HG03103 (cell line): ENCODE results near the gene SULF2.

ENCODE experiments used
- ATAC-seq: cut with Tn5 transposase; IDR thresholded peaks from one replicate; pipeline ENCODE4 v1.9.1; 2021; ENCODE audit warnings: low read depth; ENCODE audit not compliant: unreplicated experiment

Gene SULF2

DNA sequence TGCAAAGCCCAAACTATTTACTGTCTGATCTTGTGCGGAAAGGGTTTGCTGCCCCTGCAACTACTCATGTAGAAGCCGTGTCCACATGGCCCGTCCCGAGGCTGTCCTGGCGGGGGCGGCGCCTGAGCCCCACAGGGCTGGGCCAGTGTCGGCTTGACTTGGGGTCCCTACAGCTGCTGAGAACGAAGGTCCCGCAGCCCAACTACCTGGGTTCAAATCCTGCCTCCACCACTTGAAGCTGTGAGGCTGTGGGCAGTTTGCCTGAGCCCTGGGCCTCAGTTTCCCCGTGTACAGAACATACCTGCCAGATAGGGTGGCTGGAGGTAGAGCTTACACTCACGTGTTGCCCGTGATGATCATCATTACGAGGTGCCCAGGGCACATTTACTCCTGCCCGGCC, 111.1 kb downstream of the SULF2 start:
- ATAC-seq = no peak

DNA sequence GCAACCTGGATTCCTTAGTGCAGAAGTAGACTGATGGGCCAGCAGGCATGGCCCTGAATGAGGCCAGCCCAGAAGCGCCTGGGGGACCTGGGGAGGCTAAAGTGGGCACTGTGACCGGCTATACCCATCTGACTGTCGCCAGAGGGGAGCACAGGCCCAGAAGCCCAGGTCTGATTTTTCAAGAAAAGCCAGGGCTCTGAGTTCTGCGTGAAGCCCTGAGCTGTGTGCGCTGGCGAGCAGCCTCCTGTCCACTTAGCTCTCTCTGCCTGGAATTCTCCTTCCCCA, 111.7 kb downstream of the SULF2 start:
- ATAC-seq = no peak

DNA sequence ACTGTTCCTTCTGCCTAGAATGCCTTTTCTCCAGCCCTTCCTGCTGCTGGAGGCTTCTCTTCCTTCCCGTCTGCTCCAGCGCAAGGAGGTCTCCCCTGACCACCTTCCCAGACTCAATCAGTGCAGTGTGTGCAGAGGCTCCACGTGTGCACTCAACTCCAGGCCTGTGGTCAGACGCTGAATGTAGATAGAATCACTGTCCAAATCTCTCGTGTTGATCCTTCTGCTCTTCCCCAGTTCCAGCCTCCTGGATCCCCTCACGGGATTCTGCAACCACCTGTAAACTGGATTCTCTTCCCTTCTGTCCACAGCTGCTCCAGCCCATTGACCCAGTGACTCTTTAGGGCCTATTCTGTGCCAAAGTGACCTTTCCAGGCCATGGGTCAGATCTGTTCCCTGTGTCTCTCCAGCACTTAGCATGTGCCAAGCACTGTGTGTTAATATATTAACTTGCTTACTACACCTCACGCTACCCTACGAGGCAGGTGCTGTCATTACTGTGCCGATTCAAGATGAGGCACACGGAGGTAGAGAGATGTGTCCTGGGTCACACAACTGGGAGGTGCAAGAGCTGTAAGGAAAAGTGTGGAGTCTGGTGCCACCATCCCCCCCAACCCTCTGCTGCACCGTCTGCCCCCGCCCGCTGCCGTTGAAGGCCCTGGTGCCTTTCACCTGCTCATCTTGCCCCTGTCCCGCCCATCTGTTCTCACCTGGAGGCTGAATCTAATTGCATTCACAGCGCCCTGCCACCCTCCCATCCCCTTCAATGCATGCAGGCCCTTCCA, 112.2 kb downstream of the SULF2 start:
- ATAC-seq = no peak

DNA sequence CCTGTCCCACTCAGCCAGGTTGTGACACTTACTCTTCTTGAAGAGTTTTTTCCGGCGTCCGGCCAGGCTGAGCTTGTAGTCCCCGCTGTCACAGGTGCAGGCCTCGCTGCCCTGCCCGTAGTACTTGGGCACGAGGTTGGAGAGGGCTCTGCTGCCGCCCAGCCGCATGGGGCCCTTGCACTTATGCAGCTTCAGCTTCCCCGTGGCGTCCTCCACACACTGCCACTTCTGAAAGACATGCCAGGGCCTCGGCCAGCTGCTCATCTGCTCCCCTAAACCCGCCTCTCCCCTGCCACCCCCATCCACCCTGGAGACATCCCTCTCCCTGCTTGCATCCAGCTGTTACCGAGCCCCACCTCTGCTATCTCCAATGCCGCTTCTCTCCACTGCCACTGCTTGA, 113.1 kb downstream of the SULF2 start:
- no peak for ATAC-seq

DNA sequence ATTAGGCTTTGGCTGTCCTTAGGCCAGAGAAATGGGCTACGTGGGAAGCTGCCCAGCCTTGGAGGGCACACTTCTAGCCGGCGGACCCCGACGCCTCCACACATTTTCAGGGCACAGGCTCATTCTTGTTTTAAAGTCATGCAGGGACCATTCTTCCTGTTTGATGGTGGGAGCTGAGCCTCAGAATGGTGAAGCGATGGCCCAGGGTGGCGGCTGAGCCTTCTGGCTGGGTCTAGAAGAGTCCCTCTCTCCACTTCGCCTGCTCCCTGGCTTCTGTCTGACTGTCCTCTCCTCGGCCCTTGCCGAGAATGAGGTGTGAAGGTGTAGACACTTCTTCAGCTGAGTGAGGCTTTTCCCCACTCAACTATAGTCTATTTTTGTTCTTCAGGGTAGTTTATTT, 114.4 kb downstream of the SULF2 start:
- no peak for ATAC-seq

DNA sequence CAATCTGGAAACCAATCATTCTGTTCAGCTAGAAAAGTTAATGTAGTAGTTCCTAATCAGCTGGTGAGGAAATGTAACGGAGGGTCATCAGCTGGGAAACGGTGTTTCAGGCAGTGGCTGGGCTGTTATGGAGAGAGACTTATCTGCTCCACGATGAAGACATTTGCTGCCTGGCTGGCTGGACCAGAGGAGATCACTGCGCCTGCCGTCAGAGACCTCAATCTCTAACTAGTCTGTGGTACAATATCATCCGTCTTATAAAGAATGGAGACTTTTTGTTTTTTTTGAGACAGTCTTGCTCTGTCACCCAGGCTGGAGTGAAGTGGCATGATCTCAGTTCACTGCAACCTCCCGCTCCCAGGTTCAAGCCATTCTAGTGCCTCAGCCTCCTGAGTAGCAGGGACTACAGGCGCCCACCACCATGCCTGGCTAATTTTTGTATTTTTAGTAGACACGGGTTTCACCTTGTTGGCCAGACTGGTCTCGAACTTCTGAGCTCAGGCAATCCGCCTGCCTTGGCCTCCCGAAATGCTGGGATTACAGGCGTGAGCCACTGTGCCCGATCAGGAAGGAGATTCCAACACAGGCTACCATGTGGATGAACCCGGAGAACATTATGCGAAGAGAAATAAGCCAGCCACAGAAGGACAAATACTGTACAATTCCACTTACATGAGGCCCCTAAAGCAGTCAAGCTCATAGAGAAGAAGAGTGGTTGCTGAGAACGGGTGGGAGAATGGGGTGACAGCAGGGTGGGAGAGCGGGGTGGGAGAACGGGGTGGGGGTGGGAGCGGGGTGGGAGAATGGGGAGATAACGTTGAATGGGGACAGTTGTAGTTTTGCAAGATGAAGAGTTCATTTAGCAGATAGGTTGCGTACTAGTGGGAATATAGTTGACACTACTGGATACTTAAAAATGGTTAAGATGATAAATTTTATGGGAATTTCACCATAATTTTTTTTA, 115.1 kb downstream of the SULF2 start:
- ATAC-seq = no peak

DNA sequence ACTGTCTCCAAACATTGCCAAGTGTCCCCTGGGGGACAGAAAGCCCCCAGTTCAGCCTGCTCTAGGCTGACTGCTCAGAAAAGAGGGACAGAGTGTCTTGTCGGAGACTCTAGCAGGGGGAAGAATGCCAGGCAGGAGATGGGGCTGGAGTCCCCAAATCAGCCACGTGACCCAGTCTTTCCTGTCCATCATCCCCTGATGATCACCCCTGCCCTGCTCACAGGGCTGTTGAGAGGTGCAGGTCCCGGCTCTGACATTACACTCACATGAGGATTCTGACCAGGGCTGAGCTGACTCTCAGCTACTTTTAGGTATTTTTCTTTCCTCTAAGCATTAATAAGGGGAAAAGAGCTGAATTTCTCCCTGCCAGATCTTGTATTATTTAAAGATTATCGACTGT, 115.8 kb downstream of the SULF2 start:
- no peak for ATAC-seq

DNA sequence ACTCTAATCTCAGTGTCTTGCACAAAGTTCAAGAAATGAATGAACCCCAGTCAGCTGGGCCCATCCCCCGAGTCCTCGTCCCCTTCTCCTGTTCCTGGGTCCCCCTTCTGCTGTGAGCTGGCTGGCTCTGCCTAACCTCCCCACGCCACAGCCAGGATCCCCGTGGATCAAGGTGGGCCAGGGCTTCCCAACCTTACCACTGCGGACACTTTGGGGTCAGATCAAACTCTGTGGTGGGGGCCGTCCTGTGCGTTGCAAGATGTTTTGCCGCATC, 116.2 kb downstream of the SULF2 start:
- ATAC-seq = no peak

DNA sequence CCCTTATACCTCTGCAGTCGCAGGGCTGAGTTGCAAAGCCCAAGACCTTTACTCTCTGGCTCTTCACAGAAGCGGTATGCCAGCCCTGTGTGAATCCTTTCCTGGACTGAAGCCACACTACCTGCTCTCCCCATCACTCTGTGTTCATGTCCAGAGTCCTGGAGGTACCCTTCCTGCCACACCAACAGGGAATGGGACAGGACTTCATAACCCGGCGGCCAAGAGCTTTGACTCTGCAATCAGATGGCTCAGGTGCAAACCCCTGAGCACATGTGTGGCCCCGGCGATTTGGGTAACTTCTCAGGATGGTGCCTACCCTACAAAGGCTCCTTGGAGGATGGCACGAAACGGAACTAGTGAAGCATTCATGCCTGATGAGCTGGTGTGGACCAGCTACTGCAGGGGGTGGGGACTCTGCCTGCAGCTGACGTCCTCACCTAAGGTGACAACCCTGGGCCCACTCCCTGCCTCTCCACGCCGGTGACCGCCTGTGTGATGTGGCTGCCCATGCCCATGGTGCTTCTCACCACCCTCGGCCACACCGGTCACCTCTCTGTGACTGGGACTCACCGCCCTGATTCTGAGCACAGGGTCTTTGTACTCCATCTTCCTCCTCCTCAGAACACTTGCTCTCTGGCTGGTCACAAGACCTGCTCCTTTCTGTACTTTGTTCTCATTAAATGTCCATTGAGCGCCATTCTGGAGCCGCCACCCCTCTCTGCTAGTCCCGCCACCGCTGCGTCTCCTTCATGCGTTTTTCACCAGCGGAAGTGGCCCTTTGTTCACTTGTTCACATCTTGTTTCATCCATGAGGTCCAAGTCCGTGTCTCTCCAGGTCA, 116.7 kb downstream of the SULF2 start:
- no peak for ATAC-seq

DNA sequence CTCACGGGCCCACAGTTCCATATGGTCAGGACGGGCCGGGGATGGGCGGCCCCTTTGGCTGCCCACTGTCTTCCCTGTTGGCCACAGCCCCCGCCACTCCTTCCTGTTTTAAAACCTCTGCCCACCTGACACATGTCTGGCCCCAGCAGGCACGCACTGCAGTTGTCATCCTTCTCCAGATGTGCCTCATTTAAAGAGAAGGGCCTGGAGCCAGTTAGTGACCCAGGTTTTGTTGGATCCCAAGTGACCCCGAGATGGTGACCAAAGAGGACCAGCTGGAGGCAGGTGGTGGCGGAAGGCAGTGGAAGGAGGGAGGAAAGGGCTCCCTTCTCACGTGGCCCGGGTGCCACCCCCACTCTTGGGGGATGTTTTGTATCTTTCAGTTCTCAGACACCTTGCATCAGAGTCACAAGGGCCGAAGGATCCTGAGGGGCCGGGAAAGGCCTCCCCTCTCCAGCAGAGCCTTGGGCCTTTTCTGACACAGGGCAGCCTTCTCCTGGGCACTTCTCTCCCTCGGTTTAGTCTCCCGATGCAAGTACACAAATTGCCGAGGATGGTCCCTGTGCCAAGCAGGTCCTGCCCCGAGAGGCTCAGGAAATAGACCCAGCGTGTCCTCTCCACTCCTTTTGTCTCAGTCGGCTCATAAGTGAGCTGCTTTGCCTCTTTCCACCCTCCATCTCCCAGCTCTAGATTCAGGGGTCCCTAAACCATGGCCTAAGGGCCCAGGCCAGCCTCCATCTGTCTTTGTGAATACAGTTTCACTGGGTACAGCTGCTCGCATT, 117.6 kb downstream of the SULF2 start:
- ATAC-seq = no peak

DNA sequence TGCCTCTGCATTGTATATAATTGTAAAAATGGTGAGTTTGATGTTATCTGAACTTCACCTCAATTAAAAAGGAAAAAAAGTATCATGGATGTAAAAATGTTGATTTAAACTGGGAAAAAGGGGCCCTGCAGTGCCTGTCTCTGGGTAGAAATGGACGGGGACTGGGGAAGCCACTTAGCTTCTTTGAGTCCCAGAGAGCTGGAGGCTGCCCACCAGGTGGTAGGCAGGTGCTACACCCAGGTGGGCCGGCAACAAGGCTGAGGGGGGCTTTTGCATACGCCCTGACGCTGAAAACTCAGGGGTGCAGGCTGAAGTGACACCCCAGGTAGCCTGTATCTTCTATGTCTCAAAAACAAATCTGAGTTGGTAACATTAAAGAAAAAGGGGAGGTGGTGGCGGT, 118.2 kb downstream of the SULF2 start:
- ATAC-seq = no peak

DNA sequence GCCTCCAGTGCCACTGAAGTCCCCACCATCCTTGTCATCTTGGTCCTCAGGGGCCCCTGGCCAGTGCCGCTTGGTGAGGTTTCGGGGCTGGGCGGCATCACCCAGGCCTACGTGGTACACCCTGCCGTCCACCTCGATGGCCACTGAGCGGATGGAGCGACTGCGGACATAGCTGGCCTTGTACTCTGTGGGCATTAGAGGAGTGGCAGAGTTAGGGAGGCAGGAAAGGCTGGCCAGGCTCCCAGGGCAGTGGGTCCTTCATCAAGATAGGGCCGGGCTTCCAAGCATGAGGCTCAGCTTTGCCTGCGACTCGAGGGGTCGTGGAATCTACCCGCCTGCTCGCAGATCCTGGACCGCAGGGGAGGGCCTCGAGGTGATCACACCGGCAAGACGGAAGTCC, 119.0 kb downstream of the SULF2 start:
- no peak for ATAC-seq

DNA sequence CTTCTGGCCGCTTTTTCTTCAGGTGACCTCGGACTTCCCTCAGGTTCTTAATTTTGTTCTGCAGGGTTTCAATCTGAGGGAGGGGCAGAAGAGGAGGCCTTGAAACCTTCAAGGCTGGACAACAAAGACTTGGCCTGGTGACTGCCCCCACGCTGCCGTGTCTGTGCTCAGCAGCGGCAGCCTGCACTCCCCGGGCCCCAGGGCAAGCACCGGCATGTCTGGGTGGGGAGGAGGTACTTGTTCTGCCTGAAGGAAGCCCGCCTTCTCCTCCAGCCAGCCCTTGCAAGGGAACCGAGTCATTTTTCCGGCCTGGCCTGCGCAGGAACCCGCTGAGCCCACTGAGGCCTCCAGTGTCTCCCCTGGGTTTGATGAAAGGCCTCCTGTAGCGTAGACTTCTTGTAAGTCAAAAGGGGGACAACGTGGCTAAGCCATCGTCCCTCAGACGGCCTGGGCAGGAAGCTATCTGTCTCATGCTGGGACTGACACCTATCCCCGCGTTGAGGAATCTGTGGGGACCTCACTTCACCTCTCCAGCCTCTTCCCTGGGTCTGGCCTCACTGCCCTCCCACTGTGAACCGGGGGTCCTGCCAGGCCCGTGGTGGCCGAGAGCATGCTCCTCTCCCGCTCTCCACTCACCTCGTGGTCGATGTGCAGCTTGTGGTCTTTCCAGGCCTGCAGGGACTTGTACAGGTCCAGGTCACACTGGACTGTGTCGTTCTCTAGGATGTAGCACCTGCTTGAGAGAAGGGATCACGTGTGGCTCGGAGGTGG, 119.9 kb downstream of the SULF2 start:
- no peak for ATAC-seq

DNA sequence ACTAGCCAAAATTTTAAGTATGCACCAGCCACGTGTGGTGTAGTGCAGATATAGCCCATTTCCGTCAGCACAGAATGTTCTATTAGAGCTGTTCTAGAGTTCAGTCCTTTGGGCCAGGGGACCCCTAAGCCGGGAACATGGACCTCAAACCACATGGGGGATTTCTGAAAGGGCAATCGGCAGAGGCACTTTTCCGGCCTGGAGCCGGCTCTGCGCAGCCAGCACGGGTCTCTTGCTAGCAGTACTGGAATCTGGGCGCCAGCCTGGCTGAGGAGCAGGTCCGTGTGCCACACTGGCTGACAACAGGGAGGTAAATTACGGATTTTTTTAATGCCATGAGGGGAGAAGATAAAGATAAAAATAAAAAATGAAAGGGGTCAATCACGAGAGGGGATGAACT, 120.5 kb downstream of the SULF2 start:
- no peak for ATAC-seq

DNA sequence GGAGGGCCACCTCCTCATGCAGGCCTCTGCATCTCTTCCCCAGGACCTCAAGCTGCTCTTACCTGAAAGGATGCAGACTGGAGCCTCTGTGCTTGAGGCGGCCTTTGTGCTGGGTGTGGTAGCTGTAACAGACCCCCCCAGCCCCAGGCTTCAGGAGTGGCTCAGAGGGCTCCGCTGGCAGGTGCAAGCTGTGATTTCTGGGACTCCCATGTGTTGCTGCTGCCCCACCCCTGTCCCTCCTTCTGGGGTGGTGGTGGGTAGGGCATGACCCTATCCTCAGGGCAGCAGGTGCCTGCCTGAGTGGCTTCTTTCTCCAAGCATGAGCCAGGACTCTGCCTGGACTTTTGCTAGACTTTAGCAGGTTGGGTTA, 121.2 kb downstream of the SULF2 start:
- no peak for ATAC-seq

DNA sequence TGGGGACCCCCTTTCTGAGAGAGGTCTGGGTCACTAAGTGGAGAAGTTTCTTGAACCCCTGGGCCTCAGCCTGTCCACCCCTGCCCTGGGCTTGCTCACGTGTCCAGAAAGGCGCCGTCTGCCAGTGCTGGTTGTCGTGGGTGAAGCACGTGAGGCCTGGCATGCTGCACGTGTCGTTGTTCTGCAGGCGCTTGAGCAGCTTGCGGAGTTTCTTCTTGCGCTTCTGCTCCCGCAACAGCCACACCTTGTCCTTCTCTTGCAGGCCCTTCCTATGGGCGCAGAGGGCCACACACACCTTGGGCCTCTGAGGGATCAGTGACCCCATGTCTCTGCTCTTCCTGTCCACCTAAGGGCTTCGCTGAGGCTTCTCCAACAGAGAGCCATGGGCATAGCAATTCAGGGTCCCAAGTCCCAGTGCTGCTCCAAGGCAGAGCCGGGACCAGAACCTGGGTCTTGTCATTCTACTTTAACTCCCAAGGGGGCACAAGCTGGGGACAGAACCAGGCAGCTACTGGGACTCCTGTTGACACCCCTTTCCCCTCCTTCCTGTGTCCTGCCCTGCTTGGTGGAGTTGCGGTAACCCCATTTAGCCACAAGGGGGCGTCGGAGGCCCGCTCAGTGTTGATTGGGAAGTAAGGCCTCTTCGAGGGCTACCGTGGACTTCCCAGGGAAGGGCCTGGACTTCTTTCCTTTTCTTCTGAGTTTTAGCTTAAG, 121.8 kb downstream of the SULF2 start:
- ATAC-seq = no peak

DNA sequence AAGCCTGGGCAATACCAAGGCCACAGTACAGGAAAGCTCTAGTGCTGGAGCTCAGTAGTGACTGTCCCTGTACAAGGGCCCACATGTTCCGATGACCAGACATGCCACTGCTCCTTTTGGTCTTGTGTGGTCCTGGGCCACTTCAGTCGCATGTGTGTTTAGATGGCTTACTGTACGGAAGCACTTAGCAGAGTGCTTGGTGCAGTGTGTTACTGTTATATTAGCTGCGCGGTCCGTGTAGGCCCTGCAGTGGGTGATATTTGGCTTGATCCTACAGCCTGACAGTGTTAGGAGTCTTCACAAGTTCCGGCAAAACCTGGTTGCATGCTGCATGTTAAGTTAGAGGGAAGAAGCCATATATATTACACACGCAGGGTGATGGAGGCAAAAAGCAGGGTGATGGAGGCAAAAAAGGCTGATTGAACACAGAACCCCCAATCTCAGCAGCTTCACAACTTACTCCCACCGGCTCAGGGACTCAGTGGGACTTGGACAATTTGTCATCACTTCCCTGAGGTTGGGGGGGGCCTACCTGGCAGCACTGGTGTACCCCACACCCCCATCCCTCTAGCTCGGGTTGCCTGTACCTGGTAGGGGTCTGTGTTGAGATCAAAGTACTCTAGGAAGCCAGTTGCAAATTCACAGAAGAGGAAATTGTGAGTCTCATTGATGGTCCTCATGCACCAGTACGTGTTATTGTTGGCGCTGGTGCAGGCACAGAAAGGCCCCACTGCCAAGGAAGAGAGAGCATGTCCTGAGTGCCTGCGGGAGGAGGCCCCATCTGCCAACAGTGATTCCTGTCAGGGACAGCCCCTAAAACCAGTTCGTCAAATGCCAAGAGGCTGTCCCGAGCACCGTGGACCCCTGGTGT, 122.6 kb downstream of the SULF2 start:
- no peak for ATAC-seq

DNA sequence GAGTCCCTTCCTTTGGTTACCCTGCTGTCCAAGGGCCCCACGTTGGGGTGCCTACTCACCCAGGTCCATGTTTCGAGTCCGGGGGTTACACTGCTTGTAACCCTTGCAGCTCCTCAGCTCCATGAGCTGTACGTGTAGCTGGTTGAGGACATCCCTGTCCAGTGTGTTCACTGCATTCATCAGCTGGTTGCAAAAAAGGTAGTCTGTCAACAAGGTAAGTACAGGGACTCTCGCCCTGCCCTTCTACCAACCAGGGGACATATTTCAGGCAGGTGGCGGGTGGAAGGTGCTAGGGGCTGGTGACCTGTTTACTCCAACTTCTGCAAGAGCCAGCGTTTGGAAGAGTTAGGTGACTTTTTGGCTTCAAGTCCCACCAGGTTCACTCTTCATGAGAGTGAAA, 123.6 kb downstream of the SULF2 start:
- no peak for ATAC-seq
